ENCODE results near the gene TMEM170B.

- TF ChIP-seq EZH2 (IDR thresholded peaks at IDR 0.05; ENCODE audit: low read length) (no peak), CTCF (optimal IDR thresholded peaks at IDR 0.05 in 1 of 3, IDR thresholded peaks at IDR 0.05 in 1 of 3, conservative IDR thresholded peaks at IDR 0.05 in 1 of 3; ENCODE audit: extremely low read depth in 1 of 3, insufficient read depth in 2 of 3, low read length in 3 of 3) (no peak)
Observed at GRCh38 chr6:11552442-11552841, 14.9 kb downstream of the TMEM170B start.
